DND-41 (cell line): ENCODE data around the gene ORAI1.

Experiments used
- ATAC-seq: fragments of 200-7000 bp; cut with Tn5 transposase; 3 replicates; pipeline ENCODE4 v1.9.1; 2021; ENCODE audit warnings: low read depth; ENCODE audit not compliant: insufficient read depth
- DNase-seq: peaks from one replicate; pipeline ENCODE4 v3.0.0-alpha.2; 2020
- H2AFZ ChIP-seq: 2 replicates; pipeline ENCODE4 v1.6.0; 2012; ENCODE audit warnings: low read depth, low read length
- H3K27ac ChIP-seq: 2 replicates; pipeline ENCODE4 v1.5.1; 2012; ENCODE audit warnings: low read length, inconsistent platforms
- H3K27me3 ChIP-seq: fragments of 200-600 bp; sonication (generic); 2 replicates; pipeline ENCODE4 v1.6.0; 2012; ENCODE audit warnings: low read length, mild to moderate bottlenecking, inconsistent platforms; ENCODE audit not compliant: insufficient read depth, poor library complexity
- H3K36me3 ChIP-seq: 2 replicates; pipeline ENCODE4 v1.5.1; 2012; ENCODE audit warnings: low read length, inconsistent platforms; ENCODE audit not compliant: insufficient read depth
- H3K4me1 ChIP-seq: 2 replicates; pipeline ENCODE4 v1.5.1; 2012; ENCODE audit warnings: mild to moderate bottlenecking, low read length; ENCODE audit not compliant: insufficient read depth
- H3K4me2 ChIP-seq: 2 replicates; pipeline ENCODE4 v1.6.0; 2012; ENCODE audit warnings: mild to moderate bottlenecking, moderate library complexity, low read length, inconsistent platforms; ENCODE audit not compliant: insufficient read depth
- H3K4me3 ChIP-seq, 2 experiments: fragments of 200-600 bp in 1 of 2; shearing (Covaris generic) in 1 of 2; 2 replicates each; pipeline ENCODE4 v1.5.1; 2012 to 2016; ENCODE audit warnings: inconsistent platforms in 2 of 2, low read length in 2 of 2, mild to moderate bottlenecking in 2 of 2, low read depth in 1 of 2, moderate library complexity in 1 of 2
- H3K79me2 ChIP-seq: 2 replicates; pipeline ENCODE4 v1.6.0; 2012; ENCODE audit warnings: low read length, inconsistent platforms; ENCODE audit not compliant: insufficient read depth
- H3K9ac ChIP-seq: 2 replicates; pipeline ENCODE4 v1.6.0; 2012; ENCODE audit warnings: low read depth, mild to moderate bottlenecking, inconsistent platforms, low read length, moderate library complexity
- H3K9me3 ChIP-seq: 2 replicates; pipeline ENCODE4 v1.5.1; 2012; ENCODE audit warnings: low read length, moderate library complexity, mild to moderate bottlenecking, inconsistent platforms; ENCODE audit not compliant: insufficient read depth, severe bottlenecking
- H4K20me1 ChIP-seq: 2 replicates; pipeline ENCODE4 v1.6.0; 2012; ENCODE audit warnings: low read length; ENCODE audit not compliant: insufficient read depth
- CTCF ChIP-seq: IDR thresholded peaks from 2 replicates; pipeline ENCODE4 v1.5.1; 2012; ENCODE audit warnings: borderline replicate concordance, low read length, moderate library complexity, mild to moderate bottlenecking; ENCODE audit not compliant: poor library complexity, severe bottlenecking; ENCODE audit errors: extremely low read depth
- EZH2 ChIP-seq: IDR thresholded peaks from 3 replicates; pipeline ENCODE4 v1.6.1; 2012; ENCODE audit warnings: borderline replicate concordance, low read depth, mild to moderate bottlenecking, moderate library complexity, low read length, inconsistent platforms; ENCODE audit not compliant: severe bottlenecking

Gene ORAI1

GRCh38 chr12:121688966-121689365 lies 62.6 kb downstream of the ORAI1 start:
- TF ChIP-seq CTCF (no peak), EZH2 (no peak)
- no peaks in the 10 kb centered on the region for H3K36me3 ChIP-seq
- DNase-seq (no peak), ATAC-seq (no peak)
- no peaks in the 10 kb centered on the region for H3K79me2 ChIP-seq
- H3K4me2 ChIP-seq, result no peak overlapping the region
- H3K4me3 ChIP-seq, result no peak overlapping the region
- H2AFZ ChIP-seq, result no peak overlapping the region
- H3K9ac ChIP-seq, result no peak overlapping the region
- H3K27me3 ChIP-seq, result no peaks in the 10 kb centered on the region
- H3K4me1 ChIP-seq, result peaks cover 12% of the 10 kb centered on the region
- H3K9me3 ChIP-seq, result no peaks in the 10 kb centered on the region
- no peak overlapping the region for H3K27ac ChIP-seq
- H4K20me1 ChIP-seq, result no peaks in the 10 kb centered on the region

- TF ChIP-seq EZH2, result no peak
- TF ChIP-seq CTCF, result no peak
- no peak overlapping the region for H3K4me3 ChIP-seq
- DNase-seq (no peak), ATAC-seq (no peak)
- H3K9me3 ChIP-seq, result no peaks in the 10 kb centered on the region
- no peak overlapping the region for H3K27ac ChIP-seq
- no peaks in the 10 kb centered on the region for H3K36me3 ChIP-seq
- no peak overlapping the region for H3K9ac ChIP-seq
- peaks cover 12% of the 10 kb centered on the region for H3K4me1 ChIP-seq
- no peaks in the 10 kb centered on the region for H3K27me3 ChIP-seq
- H2AFZ ChIP-seq, result no peak overlapping the region
- H3K79me2 ChIP-seq, result no peaks in the 10 kb centered on the region
- H4K20me1 ChIP-seq, result no peaks in the 10 kb centered on the region
- no peak overlapping the region for H3K4me2 ChIP-seq
Measured at GRCh38 chr12:121689430-121689829, 63.1 kb downstream of the ORAI1 start.
